ENCODE data around the gene SS18. TPM values are rescaled to one million over a fixed set of nuclear protein-coding genes. Genes with fewer than 3 reads are reported as not detected.

SS18 gene
- total RNA-seq, 2 donors from 2014 or later: 47.6 to 48.4 TPM

DNA sequence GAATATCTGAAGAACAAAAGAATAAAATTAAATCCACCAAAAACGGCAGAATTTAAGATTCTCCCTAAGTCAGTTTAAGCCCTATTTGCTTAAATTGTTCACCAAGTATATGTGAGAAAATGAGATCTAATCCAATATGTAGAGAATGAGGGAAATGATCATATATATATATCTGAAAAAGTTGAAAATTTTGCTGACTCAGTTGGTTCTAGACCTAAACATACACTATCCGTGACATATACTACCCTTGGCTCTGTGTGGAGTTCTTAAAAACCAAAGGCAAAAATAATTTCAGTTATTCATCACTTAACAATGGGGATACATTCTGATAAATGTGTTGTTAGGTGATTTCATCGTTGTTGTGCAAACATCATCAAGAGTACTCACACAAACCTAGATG is 7.3 kb downstream of the SS18 start:
- DNase-seq: no peak
- intact Hi-C loops (cut with DNase I, micrococcal nuclease): loop anchor here in 1 of 2 donors (10.0 kb wide), 1 partner anchor 48 kb away; no protein-coding TSS in a partner anchor
- ATAC-seq: no peak

DNA sequence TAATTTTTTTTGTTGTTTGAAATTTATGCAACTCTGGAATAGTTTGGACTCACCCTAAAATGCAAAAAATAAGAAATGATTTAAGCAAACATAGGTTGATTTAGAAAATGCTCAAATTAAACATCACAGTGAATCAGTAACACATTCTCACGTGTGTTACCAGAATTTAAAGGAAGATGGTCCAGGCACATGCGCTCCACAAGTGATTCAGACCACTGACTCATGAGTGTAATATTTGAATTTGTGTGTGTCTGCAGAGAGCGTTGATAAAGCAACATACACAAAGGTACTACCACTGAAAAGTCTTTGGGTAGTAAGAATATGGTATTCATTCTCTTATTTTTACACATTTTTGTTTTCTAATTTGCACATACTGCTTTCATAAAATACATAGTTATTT is 7.9 kb downstream of the SS18 start:
- DNase-seq (no peak), ATAC-seq (no peak)

DNA sequence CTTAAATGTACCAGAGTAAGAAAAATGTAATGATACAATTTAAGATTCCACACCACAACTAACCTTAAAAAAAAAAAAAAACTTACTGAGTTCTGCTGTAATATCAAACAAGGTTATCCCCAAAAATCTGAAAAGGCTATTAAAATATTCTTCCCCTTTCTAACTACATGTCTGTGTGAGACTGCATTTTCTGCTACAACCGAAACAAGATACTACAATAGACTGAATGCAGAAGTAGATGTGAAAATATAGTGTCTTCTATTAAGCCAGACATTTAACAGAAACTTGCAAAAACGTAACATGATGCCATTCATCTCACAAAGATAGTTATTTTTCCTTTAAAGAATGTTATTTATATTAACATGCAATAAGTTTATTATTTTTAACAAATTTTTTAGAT is 16.2 kb downstream of the SS18 start:
- intact Hi-C loops (cut with DNase I, micrococcal nuclease): no loop called here
- ATAC-seq (no peak), DNase-seq (no peak)

More for the DNA sequence above, 7.9 kb downstream of the SS18 start:
- intact Hi-C loops (cut with DNase I, micrococcal nuclease): loop anchor here in 1 of 2 donors (10.0 kb wide), 1 partner anchor 48 kb away; no protein-coding TSS in a partner anchor

DNA sequence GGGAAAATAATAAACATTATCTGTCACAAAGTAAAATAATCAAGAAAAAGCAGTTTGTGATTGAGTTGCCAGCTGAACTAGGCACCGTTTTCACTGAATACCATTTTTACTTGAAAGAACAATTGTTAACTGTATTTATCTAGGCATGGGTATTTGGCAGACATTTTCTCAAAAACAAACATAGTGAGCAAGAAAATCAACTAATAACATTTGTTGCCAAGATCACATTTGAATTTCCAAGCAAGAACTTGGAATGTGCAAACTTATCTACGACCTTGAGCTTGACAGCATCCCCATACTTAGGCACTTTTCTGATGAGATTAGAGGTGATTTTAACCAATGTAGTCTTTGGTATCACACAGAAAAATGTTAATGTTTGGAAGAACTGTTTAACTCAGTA is 16.7 kb downstream of the SS18 start:
- ATAC-seq (no peak), DNase-seq (no peak)
- intact Hi-C loops (cut with DNase I, micrococcal nuclease): no loop called here

DNA sequence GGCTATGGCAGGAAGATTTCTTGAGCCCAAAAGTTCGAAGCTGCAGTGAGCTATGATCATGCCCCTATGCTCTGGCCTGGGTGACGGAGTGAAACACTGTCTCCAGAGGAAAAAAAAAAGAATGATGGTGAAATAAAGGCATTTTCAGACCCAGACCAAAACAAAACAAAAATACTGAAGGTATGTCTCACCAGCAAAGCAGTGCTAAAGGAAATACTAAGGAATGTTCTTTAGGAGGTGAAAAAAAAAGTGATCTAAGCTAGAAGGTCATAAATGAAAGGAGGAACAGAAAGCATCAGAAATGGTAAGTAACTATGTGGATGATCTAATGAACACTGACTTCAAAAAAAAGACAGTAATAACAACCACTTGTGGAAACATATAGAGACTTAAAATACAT is 18.7 kb downstream of the SS18 start:
- DNase-seq (no peak), ATAC-seq (no peak)
- intact Hi-C loops (cut with DNase I, micrococcal nuclease): no loop called here

DNA sequence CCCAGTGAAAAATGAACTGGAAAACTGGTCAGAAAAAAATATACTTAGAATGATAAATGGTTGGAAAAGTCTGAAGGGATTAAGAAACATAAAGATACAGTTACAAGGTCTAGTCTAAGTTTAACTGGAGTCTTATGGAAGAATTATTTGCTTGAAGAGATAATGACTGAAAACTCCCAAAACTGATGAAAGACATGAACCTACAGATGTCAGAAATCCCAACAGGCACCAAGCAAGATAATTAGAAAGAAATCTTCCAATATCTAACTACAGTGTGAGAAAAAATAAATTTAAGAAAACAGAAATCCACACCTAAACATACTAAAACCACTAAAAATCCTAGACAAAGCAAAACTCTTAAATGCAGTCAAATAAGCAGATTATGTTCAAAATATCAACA is 19.4 kb downstream of the SS18 start:
- ATAC-seq (no peak), DNase-seq (no peak)
- intact Hi-C loops (cut with DNase I, micrococcal nuclease): no loop called here

DNA sequence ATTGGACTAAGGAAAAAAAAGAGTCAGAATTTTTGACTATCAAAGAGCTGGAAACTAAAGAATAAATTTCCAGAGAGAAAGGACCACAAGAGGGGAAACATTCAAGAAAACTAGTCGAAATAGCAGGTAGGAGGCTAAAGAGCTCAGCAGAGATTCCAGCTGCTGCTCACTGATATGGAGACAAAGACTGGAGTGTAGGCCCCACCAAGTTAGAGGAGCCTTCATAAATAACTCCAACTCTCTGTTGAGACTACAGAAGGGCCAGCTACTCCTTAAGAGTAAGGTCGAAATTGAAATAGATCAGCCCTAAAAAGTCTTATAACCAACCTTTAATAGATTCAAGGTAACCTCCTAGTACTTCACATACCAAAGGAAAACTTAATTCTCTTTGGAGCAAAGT is 31.1 kb downstream of the SS18 start:
- no peak for DNase-seq

DNA sequence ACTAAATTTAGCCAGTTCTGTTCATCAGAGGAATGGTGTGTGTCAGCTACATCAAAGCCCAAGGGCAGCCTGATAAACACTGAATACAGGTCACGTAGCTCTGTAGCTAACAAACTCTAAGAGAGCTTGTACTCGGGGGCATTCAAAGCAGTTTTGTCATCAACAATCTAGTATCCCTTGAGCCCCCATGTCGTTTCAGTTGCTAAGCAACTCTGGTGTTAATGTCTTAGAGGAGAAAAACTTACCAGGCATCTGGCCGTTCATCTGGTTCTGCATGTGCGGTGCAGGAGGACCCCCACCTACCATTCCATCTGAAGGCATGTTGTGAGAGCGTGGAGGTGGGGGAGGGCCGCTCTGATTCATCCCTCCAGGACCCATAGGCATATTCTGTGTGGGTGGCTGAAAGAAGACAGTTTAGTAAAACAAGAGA is 33.1 kb downstream of the SS18 start:
- intact Hi-C loops (cut with DNase I, micrococcal nuclease): no loop called here
- no peak for DNase-seq

More for the DNA sequence above, 31.1 kb downstream of the SS18 start:
- intact Hi-C loops (cut with DNase I, micrococcal nuclease): no loop called here
- no peak for ATAC-seq

DNA sequence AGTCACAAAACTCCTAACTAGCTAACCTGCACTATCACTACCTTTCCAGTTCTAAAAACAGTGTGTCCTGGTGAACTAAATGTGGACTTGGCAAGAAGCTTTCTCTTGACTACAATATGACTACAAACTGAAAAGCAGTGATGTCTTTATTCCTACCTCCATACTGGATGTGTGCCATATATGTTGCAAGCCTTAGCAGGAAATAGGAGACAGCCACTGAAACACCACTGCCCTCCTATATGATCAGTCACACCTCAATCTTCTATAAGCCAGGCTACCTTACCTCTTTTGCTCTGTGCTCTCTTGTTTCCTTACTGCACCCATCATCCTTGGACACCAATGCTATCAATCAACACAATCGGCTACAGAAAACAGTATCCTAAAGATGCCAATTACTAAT is 34.1 kb downstream of the SS18 start:
- DNase-seq (no peak), ATAC-seq (no peak)
- intact Hi-C loops (cut with DNase I, micrococcal nuclease): no loop called here

More for the DNA sequence above, 33.1 kb downstream of the SS18 start:
- ATAC-seq: no peak

DNA sequence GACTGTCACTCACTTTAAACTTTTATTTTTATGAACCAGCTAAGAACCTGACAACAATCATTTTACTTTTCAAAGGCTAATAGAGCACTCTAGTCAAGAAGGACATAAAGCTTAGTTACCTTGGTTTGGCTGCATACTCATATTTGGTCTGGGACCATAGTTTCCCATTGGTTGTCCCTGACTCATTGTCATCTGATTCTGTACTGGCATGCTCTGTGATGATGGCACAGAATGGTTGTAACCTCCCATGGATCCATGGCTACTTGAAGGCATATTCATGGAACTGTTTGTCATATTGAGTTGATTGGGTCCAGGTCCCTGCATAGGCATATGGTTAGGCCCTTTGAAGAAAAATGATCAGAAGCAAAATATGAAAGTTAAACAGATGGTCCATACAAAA is 37.9 kb downstream of the SS18 start:
- intact Hi-C loops (cut with DNase I, micrococcal nuclease): no loop called here
- DNase-seq (no peak), ATAC-seq (no peak)

DNA sequence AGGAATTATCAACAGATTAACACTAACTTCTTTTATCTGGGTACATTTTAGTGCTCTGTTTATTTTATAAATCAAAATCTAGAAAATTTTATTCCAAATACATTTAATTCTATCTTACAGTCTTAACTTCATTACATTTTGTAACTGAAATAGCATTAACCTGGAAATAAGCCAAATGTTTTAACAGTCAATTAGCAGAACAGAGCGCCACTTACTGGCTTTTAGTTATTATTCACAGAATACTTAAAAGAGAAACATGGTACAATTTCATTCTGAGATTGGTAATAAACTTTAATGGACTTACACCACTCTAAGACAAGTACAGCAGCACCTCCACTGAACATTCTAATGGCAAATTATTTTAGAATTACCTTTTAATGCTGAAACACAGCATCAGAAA is 38.6 kb downstream of the SS18 start:
- DNase-seq (no peak), ATAC-seq (no peak)
- intact Hi-C loops (cut with DNase I, micrococcal nuclease): no loop called here

DNA sequence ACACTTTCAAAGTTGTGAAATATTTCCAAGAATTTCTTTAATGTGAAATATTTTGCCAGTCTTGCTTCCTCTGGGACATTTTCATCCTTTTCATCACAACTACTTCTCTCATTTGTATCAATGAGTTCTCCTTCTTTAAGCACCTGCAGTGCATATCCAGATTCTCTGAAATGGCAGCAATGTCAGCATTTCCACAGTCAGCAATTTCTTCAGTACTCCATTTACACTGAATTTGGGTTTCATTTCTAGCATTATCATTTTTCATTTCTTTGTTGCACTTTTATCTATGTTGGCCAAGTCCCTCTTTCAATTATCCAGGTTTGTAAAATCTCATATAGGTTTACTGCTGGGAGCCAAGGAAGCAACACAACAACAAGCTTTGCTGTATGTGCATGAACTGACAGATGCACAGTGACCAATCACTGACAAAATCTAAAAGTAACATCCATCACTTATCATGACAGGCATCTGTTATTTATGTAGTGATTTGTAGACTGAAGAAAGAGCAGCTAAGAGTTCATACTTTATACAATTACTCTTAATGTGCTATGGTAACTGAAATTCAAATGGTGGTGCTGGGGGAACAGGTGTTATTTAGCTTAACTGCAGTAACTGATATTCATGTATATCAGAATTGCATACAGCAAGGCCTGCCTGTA is 43.9 kb downstream of the SS18 start:
- intact Hi-C loops (cut with DNase I, micrococcal nuclease): no loop called here
- no peak for ATAC-seq
- no peak for DNase-seq

DNA sequence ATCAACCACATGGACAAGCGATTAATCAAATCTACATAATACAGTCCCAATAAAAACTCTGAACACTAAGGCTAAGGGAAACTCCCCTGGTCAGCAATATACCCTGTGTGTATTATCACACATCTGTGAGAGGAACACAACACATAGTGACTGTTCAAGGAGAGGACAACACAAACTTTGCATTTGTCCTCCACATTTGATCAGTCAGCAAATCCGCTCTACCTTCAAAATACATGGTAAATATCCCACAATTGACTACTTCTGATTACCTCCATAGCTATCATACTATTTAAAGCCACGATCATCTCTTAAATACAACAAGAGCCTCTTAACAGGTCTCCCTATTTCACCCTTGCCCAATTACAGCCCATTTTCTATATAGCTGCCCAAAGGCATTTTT is 45.6 kb downstream of the SS18 start:
- intact Hi-C loops (cut with DNase I, micrococcal nuclease): no loop called here
- ATAC-seq: no peak
- DNase-seq: no peak

DNA sequence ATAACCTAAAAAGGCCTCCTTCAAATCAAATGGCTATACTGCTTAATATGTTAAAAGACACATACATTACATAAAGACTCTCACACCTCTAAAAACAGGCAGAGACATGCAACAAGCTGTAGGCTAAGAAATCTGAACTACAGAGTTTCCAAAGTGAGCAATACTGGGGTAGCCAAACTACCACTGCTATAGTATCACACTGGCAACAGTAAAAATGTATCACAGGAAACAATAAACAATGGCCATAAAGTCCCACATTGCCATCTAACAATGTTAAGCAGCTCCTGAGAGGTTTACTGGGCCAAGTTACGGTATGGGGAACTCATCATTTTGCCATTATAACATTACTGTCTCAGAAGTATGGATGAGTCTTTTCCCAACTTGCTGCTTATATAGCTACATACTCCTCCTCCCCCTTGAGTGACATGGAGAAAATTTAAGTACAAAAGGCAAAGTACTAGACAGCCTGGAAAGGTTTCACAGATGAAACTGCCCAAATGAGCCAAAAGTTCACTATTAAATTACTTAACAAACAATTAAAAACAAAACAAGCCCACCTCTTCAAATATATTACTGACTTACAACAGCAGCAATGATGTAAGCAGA is 50.3 kb downstream of the SS18 start:
- DNase-seq (no peak), ATAC-seq (peak; percentile 34)
- intact Hi-C loops (cut with DNase I, micrococcal nuclease): no loop called here

DNA sequence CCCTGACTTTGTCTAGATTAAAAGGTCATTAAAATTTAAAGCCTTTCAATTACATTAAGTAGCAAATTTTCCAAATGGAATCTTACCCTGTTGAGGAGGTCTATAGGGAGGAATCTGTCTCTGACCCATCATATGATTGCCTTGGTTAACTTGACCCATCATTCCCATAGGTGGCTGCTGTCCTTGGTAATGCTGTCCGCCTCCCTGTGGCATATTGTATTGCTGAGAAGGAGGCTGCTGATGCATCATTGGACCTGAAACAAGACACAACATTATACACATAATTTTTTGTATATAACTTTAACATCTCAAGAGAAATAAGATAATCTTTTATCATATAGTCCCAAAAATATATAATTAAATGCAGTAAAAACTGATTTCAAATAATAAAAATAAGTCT is 51.2 kb downstream of the SS18 start:
- ATAC-seq (no peak), DNase-seq (no peak)
- intact Hi-C loops (cut with DNase I, micrococcal nuclease): loop anchor here in 1 of 2 donors (10.0 kb wide), 1 partner anchor 46 kb away; no protein-coding TSS in a partner anchor

DNA sequence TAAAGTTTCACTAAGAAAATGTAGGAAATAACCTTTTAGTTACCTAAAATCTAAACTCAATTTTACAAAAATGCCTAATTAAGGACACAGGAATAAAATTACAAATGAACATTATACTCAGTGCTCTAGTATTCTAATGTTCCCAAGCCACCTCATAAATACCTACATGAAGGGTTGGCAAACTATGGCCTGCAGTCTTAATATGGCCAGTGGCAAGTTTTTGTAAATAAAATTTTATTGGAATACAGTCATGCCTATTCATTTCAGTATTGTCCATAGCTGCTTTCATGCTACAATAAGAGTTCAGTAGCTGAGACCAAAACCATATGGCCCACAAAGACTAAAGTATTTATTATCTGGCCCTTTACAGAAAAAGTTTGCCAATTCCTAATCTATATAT is 53.8 kb downstream of the SS18 start:
- intact Hi-C loops (cut with DNase I, micrococcal nuclease): loop anchor here in 1 of 2 donors (10.0 kb wide), 1 partner anchor 48 kb away; no protein-coding TSS in a partner anchor
- ATAC-seq (no peak), DNase-seq (no peak)

DNA sequence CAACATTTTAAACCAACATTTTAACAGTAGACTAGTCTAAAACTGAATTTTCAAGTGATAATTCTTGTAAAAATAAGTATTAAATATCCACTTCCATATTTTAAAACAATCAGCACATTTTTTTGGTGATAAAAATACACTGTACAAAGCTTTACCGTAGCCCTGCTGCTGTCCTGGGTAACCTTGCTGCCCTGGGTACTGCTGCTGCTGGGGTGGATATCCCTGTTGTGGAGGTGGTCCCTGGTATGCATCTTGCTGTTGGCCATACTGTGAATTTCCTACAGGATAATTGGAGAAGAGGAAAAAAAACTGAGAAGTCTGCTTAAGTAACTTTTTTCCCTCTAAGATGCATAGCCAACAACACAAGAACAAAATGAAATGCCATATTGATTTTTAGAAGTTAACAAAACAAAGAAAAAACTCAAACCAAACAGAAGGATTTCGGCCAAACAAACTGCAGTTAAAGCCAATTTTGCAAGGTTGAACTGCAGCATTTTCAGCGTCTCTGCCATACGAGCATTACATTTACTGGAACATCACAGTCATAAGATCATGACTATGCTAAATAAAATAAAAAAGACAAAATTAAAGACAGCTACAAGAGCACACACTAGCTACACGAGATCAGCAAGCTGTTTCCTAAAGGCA is 55.4 kb downstream of the SS18 start:
- DNase-seq (no peak), ATAC-seq (no peak)
- intact Hi-C loops (cut with DNase I, micrococcal nuclease): loop anchor here in 1 of 2 donors (10.0 kb wide), 1 partner anchor 50 kb away; no protein-coding TSS in a partner anchor

DNA sequence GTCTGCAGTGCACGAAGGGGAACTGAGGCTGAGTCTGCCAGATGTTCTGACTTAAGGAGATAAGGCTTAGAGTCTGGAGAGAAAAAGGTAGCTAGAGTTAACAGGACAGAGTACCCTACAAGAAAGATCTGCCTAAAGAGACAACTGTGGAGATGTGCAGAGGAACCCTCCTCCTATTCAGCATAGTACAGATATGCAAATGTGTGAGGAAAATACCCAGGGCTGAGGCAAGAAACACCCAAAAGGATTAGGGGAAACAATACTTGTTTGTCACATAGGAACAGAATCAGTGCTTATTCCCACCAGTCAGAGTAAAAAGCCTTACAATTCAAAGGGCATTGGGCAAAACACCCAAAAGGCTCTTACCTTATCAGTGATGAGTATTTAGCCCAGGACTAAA is 67.8 kb downstream of the SS18 start:
- intact Hi-C loops (cut with DNase I, micrococcal nuclease): no loop called here
- DNase-seq: no peak
- ATAC-seq: no peak

DNA sequence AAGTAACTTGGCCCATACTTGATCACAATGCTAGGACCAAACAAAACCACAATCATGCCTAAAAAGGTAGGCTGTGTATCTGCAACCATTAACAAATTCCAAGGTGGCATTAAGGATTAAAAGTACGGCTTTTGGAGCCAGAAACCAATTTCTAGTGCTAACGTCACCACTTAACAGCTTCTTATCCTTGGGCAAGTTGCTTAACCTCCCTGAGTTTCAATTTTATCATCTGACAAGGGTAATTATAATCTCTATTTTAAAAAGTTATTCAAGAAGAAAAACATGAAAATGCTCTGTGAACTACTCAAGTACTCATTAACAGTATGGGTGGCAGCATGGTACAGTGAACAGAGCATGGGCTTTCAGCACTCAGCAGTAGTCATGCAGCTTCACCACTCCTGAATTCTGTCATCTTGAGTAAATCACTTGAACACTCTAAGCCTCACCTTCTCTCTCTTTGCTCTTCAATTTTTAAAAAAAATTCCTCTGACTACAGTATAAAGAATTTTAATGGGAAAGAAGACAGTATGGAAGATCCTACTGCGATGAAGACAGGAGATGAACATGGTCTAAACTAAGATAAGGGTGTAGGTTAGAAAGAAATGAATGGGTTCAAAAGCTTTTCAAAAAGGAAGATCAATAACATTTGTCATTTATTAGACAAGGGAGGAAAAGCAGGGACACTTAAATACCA is 69.2 kb downstream of the SS18 start:
- no peak for DNase-seq
- no peak for ATAC-seq
- intact Hi-C loops (cut with DNase I, micrococcal nuclease): no loop called here

DNA sequence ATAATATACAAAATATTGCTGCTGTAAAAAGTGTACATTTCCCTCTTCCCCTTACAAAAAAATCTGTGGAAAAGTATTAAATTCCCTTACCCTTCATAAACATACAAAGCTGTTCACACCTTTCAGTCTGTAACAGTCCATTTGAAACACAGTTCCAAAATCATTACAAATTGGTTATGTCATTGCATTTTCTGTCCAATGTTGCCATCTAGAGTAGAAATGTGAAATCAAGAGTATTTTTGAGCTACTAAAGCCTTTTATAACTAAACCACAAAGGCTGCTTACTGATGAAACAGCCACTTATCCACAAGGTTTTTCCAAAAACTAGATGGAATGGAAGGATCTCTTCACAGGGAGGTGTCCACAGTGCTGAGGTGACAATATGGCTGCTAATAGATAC is 72.5 kb downstream of the SS18 start:
- no peak for ATAC-seq

More for the DNA sequence above, 72.5 kb downstream of the SS18 start:
- intact Hi-C loops (cut with DNase I, micrococcal nuclease): no loop called here
- DNase-seq: no peak
